ENCODE results near the gene RAP1GDS1.

The RAP1GDS1 gene

GRCh38 chr4:98260579-98261404 is at the start of gene RAP1GDS1:
TSS of gene RAP1GDS1 (plus strand) at chr4:98261384. CDS start at chr4:98261566, 182 bp downstream.
- H3K4me3 ChIP-seq (ENCODE audit: low read depth, low read length): peak within 1 kb of the TSS; percentile 85
- peak; percentile 97 for DNase-seq (ENCODE audit: low read depth)
- TF ChIP-seq MAX (IDR thresholded peaks at IDR 0.05; ENCODE audit: low read depth, low read length) (peak; percentile 74), MYC (IDR thresholded peaks at IDR 0.05; ENCODE audit: low read depth, low read length) (peak; percentile 19; the same call in 1 of the 2 replicates), POLR2A (IDR thresholded peaks at IDR 0.05; ENCODE audit: extremely low read depth, insufficient read length) (peak; percentile 75), CTCF (IDR thresholded peaks at IDR 0.05; ENCODE audit: low read depth, low read length) (no peak)

- DNase-seq (ENCODE audit: low read depth): no peak
- no peak overlapping the region for H3K4me3 ChIP-seq (ENCODE audit: low read depth, low read length)
- TF ChIP-seq POLR2A (IDR thresholded peaks at IDR 0.05; ENCODE audit: extremely low read depth, insufficient read length) (no peak), CTCF (IDR thresholded peaks at IDR 0.05; ENCODE audit: low read depth, low read length) (no peak), MAX (IDR thresholded peaks at IDR 0.05; ENCODE audit: low read depth, low read length) (no peak)
These were observed 38.9 kb upstream of the RAP1GDS1 start for GRCh38 chr4:98222306-98222705.

- TF ChIP-seq MYC (IDR thresholded peaks at IDR 0.05; ENCODE audit: low read depth, low read length) (no peak), POLR2A (IDR thresholded peaks at IDR 0.05; ENCODE audit: extremely low read depth, insufficient read length) (no peak), MAX (IDR thresholded peaks at IDR 0.05; ENCODE audit: low read depth, low read length) (no peak), CTCF (IDR thresholded peaks at IDR 0.05; ENCODE audit: low read depth, low read length) (no peak)
- no peak for DNase-seq (ENCODE audit: low read depth)
- no peak overlapping the region for H3K4me3 ChIP-seq (ENCODE audit: low read depth, low read length)
These were observed 34.8 kb upstream of the RAP1GDS1 start for GRCh38 chr4:98226396-98226795.

GRCh38 chr4:98230961-98231360 is 30.2 kb upstream of the RAP1GDS1 start:
- no peak for DNase-seq (ENCODE audit: low read depth)
- TF ChIP-seq MYC (IDR thresholded peaks at IDR 0.05; ENCODE audit: low read depth, low read length) (no peak), CTCF (IDR thresholded peaks at IDR 0.05; ENCODE audit: low read depth, low read length) (no peak), POLR2A (IDR thresholded peaks at IDR 0.05; ENCODE audit: extremely low read depth, insufficient read length) (no peak), MAX (IDR thresholded peaks at IDR 0.05; ENCODE audit: low read depth, low read length) (no peak)
- H3K4me3 ChIP-seq (ENCODE audit: low read depth, low read length): no peak overlapping the region

GRCh38 chr4:98232202-98232601 is 29.0 kb upstream of the RAP1GDS1 start:
- TF ChIP-seq MYC (IDR thresholded peaks at IDR 0.05; ENCODE audit: low read depth, low read length) (peak; percentile 93), CTCF (IDR thresholded peaks at IDR 0.05; ENCODE audit: low read depth, low read length) (no peak), POLR2A (IDR thresholded peaks at IDR 0.05; ENCODE audit: extremely low read depth, insufficient read length) (no peak), MAX (IDR thresholded peaks at IDR 0.05; ENCODE audit: low read depth, low read length) (peak; percentile 92)
- H3K4me3 ChIP-seq (ENCODE audit: low read depth, low read length): no peak overlapping the region
- DNase-seq (ENCODE audit: low read depth): peak; percentile 95

Data from NB4 (cell line).